Transverse colon (tissue), 4 donors: ENCODE measurements around the gene THADA. TPM values are rescaled to one million over a fixed set of nuclear protein-coding genes. Genes with fewer than 3 reads are reported as not detected.

Source experiments
- DNase-seq: peaks from one replicate; pipeline ENCODE4 v3.0.0-alpha.2; 2019
- H3K27ac ChIP-seq, 4 donors: fragments of 200-600 bp; sonication (generic); 2 replicates each; pipeline ENCODE4 v1.5.1; 2016 to 2018; ENCODE audit warnings: inconsistent platforms in 4 of 4
- H3K27me3 ChIP-seq: fragments of 200-600 bp; sonication (generic); 2 replicates; pipeline ENCODE4 v1.5.1; 2017; ENCODE audit warnings: inconsistent platforms
- H3K36me3 ChIP-seq, 4 donors: fragments of 200-600 bp; sonication (generic); 2 replicates each; pipeline ENCODE4 v1.5.1; 2017 to 2019; ENCODE audit warnings: inconsistent platforms in 4 of 4
- H3K4me1 ChIP-seq, 4 donors: fragments of 200-600 bp; sonication (generic); 2 replicates each; pipeline ENCODE4 v1.5.1; 2017 to 2020; ENCODE audit warnings: inconsistent platforms in 4 of 4
- H3K4me3 ChIP-seq, 4 donors: fragments of 200-600 bp; sonication (generic); 1 replicate in 1 of 4; 2 replicates in 3 of 4; pipeline versions ENCODE4 v1.5.1 to v1.6.1; 2017 to 2019; ENCODE audit warnings: inconsistent platforms in 4 of 4
- H3K9me3 ChIP-seq, 2 donors: fragments of 200-600 bp; sonication (generic); 2 replicates each; pipeline ENCODE4 v1.5.1; 2017 to 2019; ENCODE audit warnings: inconsistent platforms in 2 of 2
- CTCF ChIP-seq, 5 experiments: fragments of 200-600 bp in 3 of 5; fragments of 450-650 bp in 2 of 5; sonication (generic) in 3 of 5; IDR thresholded peaks; 1 replicate in 2 of 5; 2 replicates in 3 of 5; pipeline ENCODE4 v1.5.1; 2016 to 2017; ENCODE audit warnings: antibody characterized with exemption in 5 of 5, inconsistent platforms in 3 of 5, mild to moderate bottlenecking in 2 of 5, moderate library complexity in 1 of 5
- EP300 ChIP-seq: sonication (generic); formaldehyde crosslinking; IDR thresholded peaks from one replicate; pipeline ENCODE4 v1.6.1; 2017; ENCODE audit warnings: antibody characterized with exemption, low read depth
- POLR2A ChIP-seq: fragments of 450-650 bp; IDR thresholded peaks from one replicate; pipeline ENCODE4 v1.6.1; 2016; ENCODE audit warnings: antibody characterized with exemption, mild to moderate bottlenecking, moderate library complexity
- POLR2AphosphoS5 ChIP-seq, 3 donors: sonication (generic); formaldehyde crosslinking; IDR thresholded peaks; one replicate each; pipeline ENCODE4 v1.6.1; 2016; ENCODE audit warnings: antibody characterized with exemption in 3 of 3
- WGBS, 2 donors: methylation state at CpG; one replicate each; pipeline ENCODE4 v1.1.5; 2018; ENCODE audit warnings: low coverage in 1 of 2; 5-methylcytosine and 5-hydroxymethylcytosine counted together
- in situ Hi-C, 4 donors: fragments of 200-750 bp; cut with MboI; loops; one replicate each; pipeline versions ENCODE4 v1.15.0 to v1.15.1; 2017; ENCODE audit warnings: low sequenced_read_pairs in 3 of 4, low pct_ligation_motif_present in 1 of 4, low pct_unique_long_range_greater_than_20kb in 1 of 4
- intact Hi-C: fragments of 100-400 bp; cut with DNase I; formaldehyde crosslinking; loops from one replicate; pipeline ENCODE4 v1.15.1; 2023; ENCODE audit warnings: low total_unique reads
- total RNA-seq, 4 donors: library from RNA; depleted of rRNA; stranded (reverse); fragments of >200 nt; gene quantifications; one replicate each; pipeline ENCODE4 v1.1.0, GENCODE V29; 2016

Gene THADA
- total RNA-seq, 4 donors from 2014 or later: 21.7 to 78.6 (median 28.1) TPM

GRCh38 chr2:43270930-43271615, 324.8 kb downstream of the THADA start:
- H3K27ac ChIP-seq: peak overlapping the region in 1 of 4 donors; percentile 84
- H3K9me3 ChIP-seq: no peaks in the 10 kb centered on the region
- no peaks in the 10 kb centered on the region for H3K36me3 ChIP-seq
- no peak overlapping the region for H3K4me3 ChIP-seq
- no peaks in the 10 kb centered on the region for H3K27me3 ChIP-seq
- intact Hi-C loops (no loop called here), in situ Hi-C loops (loop anchor here in 1 of 4 donors (25.0 kb wide), 1 partner anchor 434 kb away; no protein-coding TSS in a partner anchor)
- 86 to 94% methylated on average over 1 to 4 of the region's 4 CpGs for WGBS, 2 donors
- no peak for DNase-seq
- TF ChIP-seq CTCF (IDR thresholded peaks at IDR 0.05): no peak
- no peak for TF ChIP-seq POLR2AphosphoS5 (IDR thresholded peaks at IDR 0.05)
- no peak for TF ChIP-seq EP300
- TF ChIP-seq POLR2A: no peak
- peaks cover 11 to 43% (median 27%) of the 10 kb centered on the region in 4 donors for H3K4me1 ChIP-seq

GRCh38 chr2:43270461-43270860, 325.4 kb downstream of the THADA start:
- intact Hi-C loops: no loop called here
- H3K4me3 ChIP-seq: no peak overlapping the region
- H3K27ac ChIP-seq: peak overlapping the region; percentile 81 to 86 (median 84)
- H3K4me1 ChIP-seq: peaks cover 11 to 46% (median 27%) of the 10 kb centered on the region in 4 donors
- no peaks in the 10 kb centered on the region for H3K9me3 ChIP-seq
- H3K27me3 ChIP-seq: no peaks in the 10 kb centered on the region
- 91 to 100% methylated on average over 1 to 2 of the region's 2 CpGs for WGBS, 2 donors
- in situ Hi-C loops: loop anchor here in 1 of 4 donors (25.0 kb wide), 1 partner anchor 433 kb away; no protein-coding TSS in a partner anchor
- TF ChIP-seq POLR2A: no peak
- no peak for TF ChIP-seq POLR2AphosphoS5 (IDR thresholded peaks at IDR 0.05)
- no peak for DNase-seq
- no peaks in the 10 kb centered on the region for H3K36me3 ChIP-seq

- intact Hi-C loops (loop anchor here (10.0 kb wide), 1 partner anchor 185 kb away; no protein-coding TSS in a partner anchor), in situ Hi-C loops (loop anchor here in 1 of 4 donors (25.0 kb wide), 1 partner anchor 432 kb away; no protein-coding TSS in a partner anchor)
- TF ChIP-seq POLR2AphosphoS5 (IDR thresholded peaks at IDR 0.05): peak in 2 of 3 donors; percentile 43 to 52
- TF ChIP-seq EP300: no peak
- TF ChIP-seq CTCF (IDR thresholded peaks at IDR 0.05): no peak
- TF ChIP-seq POLR2A: no peak
These were observed 326.1 kb downstream of the THADA start for GRCh38 chr2:43269706-43270105.

GRCh38 chr2:43269074-43269572, 326.7 kb downstream of the THADA start:
- Histone ChIP-seq H3K27ac (peak overlapping the region; percentile 81 to 86 (median 84)), H3K4me3 (no peak overlapping the region), H3K4me1 (peaks cover 11 to 54% (median 30%) of the 10 kb centered on the region in 4 donors), H3K36me3 (no peaks in the 10 kb centered on the region), H3K9me3 (no peaks in the 10 kb centered on the region), H3K27me3 (no peaks in the 10 kb centered on the region)
- intact Hi-C loops (loop anchor here (10.0 kb wide), 1 partner anchor 186 kb away; no protein-coding TSS in a partner anchor), in situ Hi-C loops (loop anchor here in 1 of 4 donors (25.0 kb wide), 1 partner anchor 432 kb away; no protein-coding TSS in a partner anchor)
- peak; percentile 66 for DNase-seq
- WGBS, 2 donors: 74% methylated on average over 14 of the region's 14 CpGs; no CpG with 5 or more reads in 1 of the 2 donors
- TF ChIP-seq POLR2AphosphoS5 (IDR thresholded peaks at IDR 0.05): peak; percentile 56 to 66 (median 60)
- TF ChIP-seq POLR2A: no peak

More at GRCh38 chr2:43269706-43270105, 326.1 kb downstream of the THADA start:
- Histone ChIP-seq H3K27ac (peak overlapping the region; percentile 81 to 86 (median 84)), H3K36me3 (no peaks in the 10 kb centered on the region), H3K4me1 (peaks cover 11 to 49% (median 28%) of the 10 kb centered on the region in 4 donors), H3K9me3 (no peaks in the 10 kb centered on the region), H3K4me3 (no peak overlapping the region), H3K27me3 (no peaks in the 10 kb centered on the region)
- 5 to 28% methylated on average over 3 of the region's 3 CpGs for whole genome bisulfite sequencing, 2 donors
- DNase-seq: peak; percentile 62
